Measurements from ENCODE around the gene DNAJC5.
A peak's percentile ranks its signal among the peaks of the same experiment; 100 is the strongest.
"Not testable (repeated sequence)": the region's sequence is repeated elsewhere in the genome, so short reads cannot be mapped to it uniquely, and the experiment has no call there.

DNAJC5 gene

GRCh38 chr20:63955281-63955826 is 60.4 kb downstream of the DNAJC5 start:
- DNase-seq (ENCODE audit: low read depth, low spot score): no peak

DNA sequence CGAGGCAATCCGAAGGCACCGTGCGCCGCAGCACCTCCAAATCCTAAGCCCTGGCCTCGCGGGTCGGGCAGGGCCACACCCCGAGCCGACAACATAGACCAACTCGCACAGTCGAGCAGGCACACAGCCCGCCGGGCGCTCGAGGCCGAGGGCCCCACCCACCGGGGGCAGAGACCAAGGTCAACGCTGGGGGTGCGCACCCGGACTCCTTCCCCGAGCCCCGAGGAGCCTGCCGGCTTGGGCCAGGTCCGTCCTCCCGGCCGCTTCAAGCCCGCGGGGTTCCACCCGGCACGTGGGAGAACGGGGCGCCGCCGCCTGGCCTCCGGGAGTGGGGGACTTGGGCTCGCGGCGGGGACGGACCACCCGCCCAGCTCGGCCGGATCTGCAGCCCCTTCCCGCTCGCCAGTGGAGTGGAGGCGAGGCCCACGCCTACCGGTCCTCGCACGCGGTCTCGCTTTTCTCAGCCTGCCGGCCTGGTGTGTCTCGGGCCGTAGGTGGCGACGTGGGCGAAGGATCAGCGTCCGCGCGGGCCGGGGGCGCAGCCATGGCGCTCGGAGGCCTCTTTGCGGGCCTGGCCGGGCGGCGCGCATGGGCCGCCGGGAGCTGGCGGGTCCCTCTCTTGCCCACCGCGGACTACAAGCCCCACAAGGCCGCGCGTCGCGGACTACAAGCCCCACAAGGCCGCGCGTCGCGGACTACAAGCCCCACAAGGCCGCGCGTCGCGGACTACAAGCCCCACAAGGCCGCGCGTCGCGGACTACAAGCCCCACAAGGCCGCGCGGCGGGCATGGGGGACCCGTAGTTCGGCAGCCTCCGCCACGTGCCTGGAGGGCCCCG is 61.1 kb downstream of the DNAJC5 start, which contains the start of gene UCKL1:
Gene UCKL1, minus strand, starts transcription at position 590 of the 837 bp plus-strand sequence. Its CDS starts 44 bp downstream, at position 546.
- peak; percentile 78 for DNase-seq (ENCODE audit: low read depth, low spot score)

- no peak for DNase-seq (ENCODE audit: low read depth, low spot score)
Measured at GRCh38 chr20:63956664-63957003, 61.7 kb downstream of the DNAJC5 start.

DNA sequence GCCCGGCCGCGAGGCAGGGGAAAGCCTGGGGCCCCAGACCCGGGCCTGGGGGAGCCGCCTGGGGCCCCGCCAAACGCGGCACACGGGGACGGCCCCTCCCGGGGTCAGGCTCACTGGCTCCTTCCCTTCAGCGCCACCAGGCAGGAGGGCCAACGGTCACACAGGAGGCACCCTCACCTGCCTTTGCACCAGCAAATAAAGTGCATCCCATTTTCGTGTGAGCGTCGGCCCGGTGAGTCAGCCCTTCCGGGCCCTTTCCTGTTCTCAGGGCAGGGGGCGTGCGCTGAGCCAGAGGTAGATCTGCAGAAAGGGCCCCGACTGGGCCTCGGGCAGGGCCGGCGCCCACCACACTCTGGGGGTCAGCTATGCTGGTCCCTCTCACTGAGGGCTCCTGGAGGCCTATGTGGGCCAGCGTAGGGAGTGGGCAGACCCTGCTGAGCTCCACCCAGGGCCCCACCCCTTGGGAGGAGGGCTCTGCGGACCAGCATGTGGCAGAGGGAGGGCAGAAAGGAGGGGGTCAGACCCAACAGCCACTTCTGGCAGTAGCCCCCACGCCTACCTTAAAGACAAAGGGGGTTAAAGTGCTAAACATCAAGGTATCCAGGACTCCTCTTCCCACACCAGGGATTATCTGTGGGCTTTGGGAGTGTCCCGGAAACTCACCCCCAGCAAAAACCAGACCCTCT is 62.2 kb downstream of the DNAJC5 start:
- no peak for DNase-seq (ENCODE audit: low read depth, low spot score)

- no peak for DNase-seq (ENCODE audit: low read depth, low spot score)
Measured at GRCh38 chr20:63957690-63958441, 62.9 kb downstream of the DNAJC5 start.

DNA sequence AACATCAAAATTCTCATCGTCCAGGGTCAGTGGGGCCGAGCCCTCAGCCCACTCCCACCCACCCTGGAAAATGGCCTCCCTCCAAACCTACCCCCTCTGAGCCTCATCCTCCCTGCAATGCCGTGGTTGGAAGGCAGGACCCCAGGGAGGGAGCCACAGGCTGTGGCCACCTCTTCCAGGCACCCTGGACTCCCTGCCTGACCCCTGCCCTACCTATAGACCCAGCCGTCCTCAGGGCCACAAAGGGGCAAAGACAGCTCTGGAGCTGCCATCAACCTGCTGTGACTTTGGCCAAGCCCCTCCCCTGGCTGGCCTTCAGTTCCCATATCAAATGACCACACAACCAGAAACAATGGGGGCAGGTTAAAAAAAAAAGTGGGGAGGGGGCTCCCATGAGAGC is 63.5 kb downstream of the DNAJC5 start:
- DNase-seq (ENCODE audit: low read depth, low spot score): no peak

DNA sequence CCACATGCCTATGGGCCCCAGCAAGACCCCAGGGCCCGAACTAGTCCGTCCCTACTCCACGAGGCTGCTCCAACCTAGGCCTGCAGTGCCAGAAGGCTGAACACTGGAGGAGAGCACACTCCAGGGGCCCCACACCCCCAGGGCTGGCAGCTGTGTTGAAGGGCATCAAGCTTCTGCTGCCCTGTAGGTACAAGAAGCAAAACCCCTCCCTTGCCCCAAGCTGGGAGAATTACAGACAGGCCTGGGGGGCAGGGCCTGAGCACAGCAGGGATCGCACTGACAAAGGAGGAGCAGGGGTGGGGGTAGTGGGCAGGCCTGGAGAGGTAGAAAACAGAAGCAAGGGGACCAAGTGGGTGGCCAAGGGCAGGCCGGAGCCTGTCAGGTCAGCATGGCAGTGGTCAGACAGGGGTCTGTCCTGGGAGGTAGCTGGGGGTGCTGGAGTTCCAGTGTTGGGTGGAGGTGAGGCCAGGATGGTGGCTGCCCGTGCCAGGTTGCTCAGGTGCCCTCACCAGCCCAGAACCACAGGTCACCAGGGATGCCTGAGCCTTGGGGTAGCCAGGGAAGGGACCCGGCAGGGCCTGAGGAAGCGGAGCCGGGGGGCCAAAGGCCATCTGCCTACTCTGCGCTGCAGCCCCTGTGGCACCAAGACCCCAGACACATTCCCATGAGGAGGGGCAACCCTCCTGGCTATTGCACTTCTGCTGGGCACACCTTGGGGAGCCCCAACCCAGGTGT is 64.2 kb downstream of the DNAJC5 start:
- DNase-seq (ENCODE audit: low read depth, low spot score): no peak

DNA sequence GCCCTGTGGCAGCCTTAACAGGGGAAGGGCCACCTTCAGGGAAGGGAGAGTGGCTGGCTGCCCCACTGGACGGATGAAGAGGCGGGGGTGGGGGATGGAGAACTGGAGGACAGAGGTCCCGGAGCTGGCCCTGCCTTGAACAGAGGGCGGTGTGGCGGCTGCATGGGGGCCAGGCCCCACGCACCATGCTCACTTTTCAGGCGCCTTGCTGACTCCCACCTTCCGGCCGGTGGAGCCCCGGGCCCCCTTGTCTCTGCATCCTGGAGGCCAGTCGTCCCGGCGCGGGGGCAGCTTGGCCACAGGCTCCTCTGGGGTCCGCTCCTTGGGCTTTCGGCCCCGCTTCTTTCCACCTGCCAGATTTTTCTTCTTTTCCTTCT is 64.8 kb downstream of the DNAJC5 start:
- DNase-seq (ENCODE audit: low read depth, low spot score): no peak

DNA sequence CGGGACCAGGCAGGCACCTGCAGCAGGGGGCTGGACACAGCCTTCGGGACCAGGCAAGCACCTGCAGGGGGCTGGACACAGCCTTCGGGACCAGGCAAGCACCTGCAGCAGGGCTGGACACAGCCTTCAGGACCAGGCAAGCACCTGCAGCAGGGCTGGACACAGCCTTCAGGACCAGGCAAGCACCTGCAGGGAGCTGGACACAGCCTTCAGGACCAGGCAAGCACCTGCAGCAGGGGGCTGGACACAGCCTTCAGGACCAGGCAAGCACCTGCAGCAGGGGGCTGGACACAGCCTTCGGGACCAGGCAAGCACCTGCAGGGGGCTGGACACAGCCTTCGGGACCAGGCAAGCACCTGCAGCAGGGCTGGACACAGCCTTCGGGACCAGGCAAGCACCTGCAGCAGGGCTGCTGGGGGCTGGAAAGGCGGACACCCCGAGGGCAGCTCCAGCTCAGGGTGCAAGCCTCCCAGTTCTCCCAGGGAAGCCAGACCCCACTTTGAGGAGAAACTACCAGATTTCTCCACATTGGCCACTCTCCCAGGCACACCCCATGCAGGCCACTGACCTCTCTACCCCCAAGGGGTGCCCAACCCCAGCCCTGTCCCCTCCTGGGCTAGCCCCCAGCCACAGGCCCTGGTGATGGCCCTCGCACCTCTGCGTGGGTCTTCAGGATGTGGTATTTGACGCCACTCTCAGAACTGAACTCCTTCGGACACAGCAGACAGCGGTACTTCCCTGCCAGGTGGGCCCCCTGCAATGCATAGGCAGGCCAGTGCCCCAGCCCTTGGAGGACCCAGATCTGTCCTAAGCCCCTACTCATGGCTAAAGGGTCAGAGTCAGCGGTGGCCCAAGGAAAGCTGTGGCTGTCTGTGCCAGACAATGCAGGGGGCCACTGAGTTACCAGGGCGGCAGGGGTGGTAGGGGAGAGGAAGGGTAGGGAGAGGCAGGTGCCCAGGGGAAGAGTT is 66.0 kb downstream of the DNAJC5 start:
- not testable (repeated sequence) for DNase-seq (ENCODE audit: low read depth, low spot score)

- DNase-seq (ENCODE audit: low read depth, low spot score): no peak
Measured at GRCh38 chr20:63961664-63962425, 66.9 kb downstream of the DNAJC5 start.

GRCh38 chr20:63962426-63963347 is 67.8 kb downstream of the DNAJC5 start:
- no peak for DNase-seq (ENCODE audit: low read depth, low spot score)

GRCh38 chr20:63963348-63963741 is 68.4 kb downstream of the DNAJC5 start:
- no peak for DNase-seq (ENCODE audit: low read depth, low spot score)

- no peak for DNase-seq (ENCODE audit: low read depth, low spot score)
Measured at GRCh38 chr20:63963784-63964301, 68.9 kb downstream of the DNAJC5 start.

DNA sequence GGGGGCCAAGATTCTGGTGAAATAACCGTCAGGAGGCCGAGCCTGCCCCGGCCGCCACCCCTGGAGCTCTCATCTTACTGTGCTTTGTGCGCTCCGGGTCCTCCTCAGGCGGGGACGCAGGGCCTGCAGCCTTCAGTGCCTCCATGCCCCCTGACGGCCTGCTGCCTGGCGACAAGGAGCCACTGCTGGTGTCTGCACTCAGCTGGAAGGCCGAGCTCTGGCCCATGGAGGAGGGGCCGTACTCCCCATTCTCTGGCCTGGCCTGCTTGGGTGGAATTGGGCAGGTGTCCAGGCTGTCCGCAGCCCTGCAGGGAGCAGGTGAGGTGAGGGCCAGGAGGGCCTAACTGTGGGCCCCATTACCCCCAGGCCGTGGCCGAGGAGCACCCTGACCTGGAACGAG is 69.5 kb downstream of the DNAJC5 start:
- no peak for DNase-seq (ENCODE audit: low read depth, low spot score)

- DNase-seq (ENCODE audit: low read depth, low spot score): no peak
Measured at GRCh38 chr20:63966172-63966943, 71.4 kb downstream of the DNAJC5 start.

- no peak for DNase-seq (ENCODE audit: low read depth, low spot score)
Measured at GRCh38 chr20:63966944-63967322, 72.0 kb downstream of the DNAJC5 start.

Measured in activated CD4-positive, CD25-positive, alpha-beta regulatory T cell treated with anti-CD3 and anti-CD28 coated beads, Interleukin-2, amount 50 U/mL, for 16 hours (primary cell).